K562 (cell line): Measurements from ENCODE around the gene RNF207. TPM values are rescaled to one million over a fixed set of nuclear protein-coding genes. Genes with fewer than 3 reads are reported as not detected.

Source experiments
- ATAC-seq: fragments of 200-7000 bp; cut with Tn5 transposase; 3 replicates; pipeline ENCODE4 v1.9.1; 2020; ENCODE audit warnings: moderate library complexity
- BruUV-seq: library from RNA; stranded (reverse); fragments of 400-500 nt; replicated peaks from 2 replicates; lab custom pipeline; 2021; lab: Mats Ljungman, UMichigan
- CTCF ChIA-PET: fragments of 300-600 bp; formaldehyde crosslinking; extraction: SDS; loops from one replicate; lab custom pipeline; 2021; ENCODE audit warnings: low intra/inter-chr PET ratio; lab: Yijun Ruan, JAX
- POLR2A ChIA-PET: fragments of 300-600, 350-650 bp; sonication (Branson Sonifier 250); formaldehyde crosslinking; extraction: SDS; loops from one replicate; lab custom pipeline; 2021; ENCODE audit warnings: antibody characterized with exemption, inconsistent platforms; lab: Yijun Ruan, JAX
- DNase-seq, 4 experiments: peaks; one replicate each; pipeline versions ENCODE4 v3.0.0 to v3.0.0-alpha.2; 2011 to 2018; ENCODE audit warnings: low spot score in 3 of 4, mixed read lengths in 3 of 4; ENCODE audit errors: extremely low read depth in 1 of 4
- FAIRE-seq: peaks from 2 replicates; lab custom pipeline; 2011; peaks lifted over from hg19 to GRCh38; lab: Jason Lieb, UNC
- H2AFZ ChIP-seq: 2 replicates; pipeline ENCODE4 v1.6.0; 2011; ENCODE audit warnings: low read depth, low read length, control low read depth, inconsistent platforms
- H3K27ac ChIP-seq: fragments of 200-600 bp; 3 replicates; pipeline ENCODE4 v1.8.0; 2011; ENCODE audit warnings: low read depth, mild to moderate bottlenecking, control low read depth, inconsistent platforms, low read length, moderate library complexity, mixed read lengths; ENCODE audit errors: extremely low read depth
- H3K27me3 ChIP-seq, 2 experiments: fragments of 300-600 bp in 1 of 2; 2 replicates in 1 of 2; 3 replicates in 1 of 2; pipeline versions ENCODE4 v1.6.0 to v1.8.0; 2011; ENCODE audit warnings: inconsistent platforms in 2 of 2, low read length in 2 of 2, mild to moderate bottlenecking in 1 of 2, mixed read lengths in 1 of 2, moderate library complexity in 1 of 2; ENCODE audit not compliant: control insufficient read depth in 2 of 2, insufficient read depth in 2 of 2
- H3K36me3 ChIP-seq: fragments of 300-600 bp; 3 replicates; pipeline ENCODE4 v1.8.0; 2011; ENCODE audit warnings: mild to moderate bottlenecking, low read length, inconsistent platforms; ENCODE audit not compliant: control insufficient read depth, insufficient read depth
- H3K4me1 ChIP-seq, 2 experiments: fragments of 200-600 bp in 1 of 2; replicated peaks in 1 of 2; 2 replicates in 1 of 2; 3 replicates in 1 of 2; pipeline versions ENCODE4 v1.5.1 to v1.8.0; 2011; ENCODE audit warnings: inconsistent platforms in 2 of 2, low read length in 2 of 2, mild to moderate bottlenecking in 1 of 2, mixed read lengths in 1 of 2, moderate library complexity in 1 of 2; ENCODE audit not compliant: control insufficient read depth in 2 of 2, insufficient read depth in 2 of 2
- H3K4me2 ChIP-seq: 2 replicates; pipeline ENCODE4 v1.6.1; 2011; ENCODE audit warnings: low read length, control low read depth, inconsistent platforms, mixed read lengths; ENCODE audit not compliant: insufficient read depth
- H3K4me3 ChIP-seq: fragments of 200-600 bp; sonication (generic), shearing (Covaris generic); 2 replicates; pipeline ENCODE4 v1.5.1; 2016; ENCODE audit warnings: control low read depth, inconsistent platforms
- H3K79me2 ChIP-seq: fragments of 200-600 bp; 3 replicates; pipeline ENCODE4 v1.8.0; 2011; ENCODE audit warnings: low read length, inconsistent platforms; ENCODE audit not compliant: control insufficient read depth, insufficient read depth
- H3K9ac ChIP-seq, 2 experiments: 2 replicates each; pipeline versions ENCODE4 v1.6.0 to v1.6.1; 2011; ENCODE audit warnings: low read depth in 2 of 2, low read length in 2 of 2, control low read depth in 1 of 2, inconsistent platforms in 1 of 2, mild to moderate bottlenecking in 1 of 2, mixed read lengths in 1 of 2; ENCODE audit not compliant: insufficient read depth in 1 of 2
- H3K9me1 ChIP-seq: one replicate; pipeline ENCODE4 v1.6.0; 2011; ENCODE audit warnings: inconsistent platforms, mild to moderate bottlenecking, low read length, moderate library complexity; ENCODE audit not compliant: control insufficient read depth, insufficient read depth
- H3K9me3 ChIP-seq: replicated peaks from 2 replicates; pipeline ENCODE4 v1.5.1; 2011; ENCODE audit warnings: low read depth, low read length, inconsistent platforms; ENCODE audit not compliant: control insufficient read depth, insufficient read depth
- H4K20me1 ChIP-seq: replicated peaks from 2 replicates; pipeline ENCODE4 v1.6.1; 2011; ENCODE audit warnings: low read length, inconsistent platforms, mixed read lengths; ENCODE audit not compliant: control insufficient read depth, insufficient read depth
- NR2F6 ChIP-seq: fragments of 450-650 bp; formaldehyde crosslinking; IDR thresholded peaks from 2 replicates; pipeline ENCODE4 v1.4.0; 2020; ENCODE audit warnings: mild to moderate bottlenecking
- WGBS: fragments of 100-300 bp; shearing (Covaris generic); methylation state at CpG from one replicate; pipeline ENCODE4 v1.1.6; 2016; ENCODE audit warnings: low coverage, mixed read lengths; ENCODE audit not compliant: insufficient coverage; ENCODE audit errors: missing lambda C conversion rate; 5-methylcytosine and 5-hydroxymethylcytosine counted together
- in situ Hi-C: fragments of 300-500 bp; cut with MboI; formaldehyde crosslinking; loops from 4 replicates; pipeline ENCODE4 v1.15.0; 2018; ENCODE audit warnings: inconsistent platforms, mixed read lengths
- intact Hi-C: fragments of 100-400 bp; cut with micrococcal nuclease; formaldehyde crosslinking; loops from 2 replicates; pipeline ENCODE4 v1.14.2; 2022
- polyA plus RNA-seq, 8 experiments: library from polyadenylated mRNA; depleted of rRNA in 4 of 8; stranded (reverse) in 5 of 8; unstranded in 3 of 8; fragments of >200 nt; fragmentation: Nextera tagmentation in 2 of 8; fragmentation: Illumina TruSeq in 1 of 8; extraction: Ambion mirVana in 2 of 8; extraction: Trizol in 1 of 8; gene quantifications; 2 replicates each; pipeline versions ENCODE4 v1.2.1 to v1.2.3, GENCODE V29; 2011 to 2014; ENCODE audit warnings: inconsistent platforms in 1 of 8, missing spikeins in 1 of 8
- total RNA-seq, 7 experiments: library from RNA; depleted of rRNA in 6 of 7; stranded (reverse); fragments of >200 nt in 6 of 7; fragmentation: Illumina TruSeq in 2 of 7; extraction: Trizol in 2 of 7; gene quantifications; 2 replicates each; pipeline versions ENCODE4 v1.2.1 to v1.2.3, GENCODE V29; 2011 to 2021; ENCODE audit warnings: low replicate concordance in 1 of 7
- TF ChIP-seq, protein P1 (sequence below): fragments of 450-650 bp; IDR thresholded peaks from 2 replicates; pipeline ENCODE4 v1.6.1; 2018; ENCODE audit not compliant: partially characterized antibody

Gene RNF207
- total and polyA plus RNA-seq, 9 of the 15 experiments (the other 6 are each of a cell fraction or from before 2014, with no cell fraction given), result 2.7 to 30.6 (median 12.9) TPM

DNA sequence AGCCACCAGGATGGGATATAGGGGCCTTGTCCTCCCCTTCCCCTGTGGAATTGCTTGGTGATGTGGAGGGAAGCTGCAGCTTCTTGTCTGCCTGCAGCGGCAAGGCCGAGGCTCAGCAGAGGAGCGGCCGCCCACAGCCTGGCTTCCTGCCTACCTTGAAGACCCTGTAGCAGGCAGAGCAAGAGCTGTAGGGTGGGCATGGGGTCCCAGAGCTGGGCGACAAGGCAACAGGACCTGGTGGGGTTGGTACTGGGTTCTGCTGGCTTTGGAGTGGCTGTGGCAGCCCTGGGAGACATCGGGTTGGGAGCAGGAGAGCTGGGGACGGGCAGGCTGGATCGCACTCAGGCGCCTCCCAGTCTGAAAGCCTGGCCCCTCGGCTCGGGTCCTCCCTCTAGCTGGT, 60.7 kb downstream of the RNF207 start:
- Histone ChIP-seq H2AFZ (no peak overlapping the region), H3K4me1 (peaks cover 0 to 73% of the 10 kb centered on the region in 2 experiments; a peak in 3 of 5 replicates), H3K9ac (peak overlapping the region in 1 of 2 experiments; percentile 19; a peak in 1 of 4 replicates), H3K9me1 (no peaks in the 10 kb centered on the region), H3K4me2 (no peak overlapping the region), H4K20me1 (peaks cover 22% of the 10 kb centered on the region), H3K27me3 (no peaks in the 10 kb centered on the region), H3K4me3 (no peak overlapping the region)
- ATAC-seq (no peak), DNase-seq (no peak), FAIRE-seq (no peak)
- in situ Hi-C loops (loop anchor here (25.0 kb wide), 1 partner anchor 946 kb away; no protein-coding TSS in a partner anchor), intact Hi-C loops (no loop called here)
- ChIA-PET CTCF (no interaction called here), POLR2A (interaction anchor here (0.6 to 1.6 kb wide), 4 partner anchors 14 to 25 kb away, joined by 3 to 4 read pairs (median 3); no protein-coding TSS in a partner anchor)
- WGBS, result 56% methylated on average over 11 of the region's 11 CpGs
- TF ChIP-seq NR2F6, result no peak
- TF ChIP-seq, protein P1, sequence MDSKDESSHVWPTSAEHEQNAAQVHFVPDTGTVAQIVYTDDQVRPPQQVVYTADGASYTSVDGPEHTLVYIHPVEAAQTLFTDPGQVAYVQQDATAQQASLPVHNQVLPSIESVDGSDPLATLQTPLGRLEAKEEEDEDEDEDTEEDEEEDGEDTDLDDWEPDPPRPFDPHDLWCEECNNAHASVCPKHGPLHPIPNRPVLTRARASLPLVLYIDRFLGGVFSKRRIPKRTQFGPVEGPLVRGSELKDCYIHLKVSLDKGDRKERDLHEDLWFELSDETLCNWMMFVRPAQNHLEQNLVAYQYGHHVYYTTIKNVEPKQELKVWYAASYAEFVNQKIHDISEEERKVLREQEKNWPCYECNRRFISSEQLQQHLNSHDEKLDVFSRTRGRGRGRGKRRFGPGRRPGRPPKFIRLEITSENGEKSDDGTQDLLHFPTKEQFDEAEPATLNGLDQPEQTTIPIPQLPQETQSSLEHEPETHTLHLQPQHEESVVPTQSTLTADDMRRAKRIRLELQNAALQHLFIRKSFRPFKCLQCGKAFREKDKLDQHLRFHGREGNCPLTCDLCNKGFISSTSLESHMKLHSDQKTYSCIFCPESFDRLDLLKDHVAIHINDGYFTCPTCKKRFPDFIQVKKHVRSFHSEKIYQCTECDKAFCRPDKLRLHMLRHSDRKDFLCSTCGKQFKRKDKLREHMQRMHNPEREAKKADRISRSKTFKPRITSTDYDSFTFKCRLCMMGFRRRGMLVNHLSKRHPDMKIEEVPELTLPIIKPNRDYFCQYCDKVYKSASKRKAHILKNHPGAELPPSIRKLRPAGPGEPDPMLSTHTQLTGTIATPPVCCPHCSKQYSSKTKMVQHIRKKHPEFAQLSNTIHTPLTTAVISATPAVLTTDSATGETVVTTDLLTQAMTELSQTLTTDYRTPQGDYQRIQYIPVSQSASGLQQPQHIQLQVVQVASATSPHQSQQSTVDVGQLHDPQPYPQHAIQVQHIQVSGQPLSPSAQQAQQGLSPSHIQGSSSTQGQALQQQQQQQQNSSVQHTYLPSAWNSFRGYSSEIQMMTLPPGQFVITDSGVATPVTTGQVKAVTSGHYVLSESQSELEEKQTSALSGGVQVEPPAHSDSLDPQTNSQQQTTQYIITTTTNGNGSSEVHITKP, result no peak
- TF ChIP-seq, all 486 proteins: peak for 0
- Histone ChIP-seq H3K79me2 (no peaks in the 10 kb centered on the region), H3K9me3 (no peaks in the 10 kb centered on the region), H3K27ac (no peak overlapping the region), H3K36me3 (no peaks in the 10 kb centered on the region; the same call in 1 of the 3 replicates)
- BruUV-seq, result no TSS peak
